PFSK-1 (cell line): ENCODE data around the gene ARF1.

Experiments
- POLR2AphosphoS5 ChIP-seq: IDR thresholded peaks from 2 replicates; pipeline ENCODE4 v1.6.1; 2012; ENCODE audit warnings: low read depth, mild to moderate bottlenecking, control low read depth, low read length, moderate library complexity
- SIN3A ChIP-seq: IDR thresholded peaks from 2 replicates; pipeline ENCODE4 v1.6.1; 2012; ENCODE audit warnings: mild to moderate bottlenecking, low read length, moderate library complexity, borderline replicate concordance; ENCODE audit not compliant: insufficient read depth

GRCh38 chr1:228109962-228110488 is 27.5 kb downstream of the ARF1 start:
- no peak for TF ChIP-seq POLR2AphosphoS5
- no peak for TF ChIP-seq SIN3A
